ENCODE results near the gene FAR2. TPM values are rescaled to one million over a fixed set of nuclear protein-coding genes. Genes with fewer than 3 reads are reported as not detected.

The FAR2 gene
- total RNA-seq, 2 donors from 2014 or later = 3.0 to 10.0 TPM

GRCh38 chr12:29212682-29213403 is 63.8 kb downstream of the FAR2 start:
- TF ChIP-seq, protein P1, sequence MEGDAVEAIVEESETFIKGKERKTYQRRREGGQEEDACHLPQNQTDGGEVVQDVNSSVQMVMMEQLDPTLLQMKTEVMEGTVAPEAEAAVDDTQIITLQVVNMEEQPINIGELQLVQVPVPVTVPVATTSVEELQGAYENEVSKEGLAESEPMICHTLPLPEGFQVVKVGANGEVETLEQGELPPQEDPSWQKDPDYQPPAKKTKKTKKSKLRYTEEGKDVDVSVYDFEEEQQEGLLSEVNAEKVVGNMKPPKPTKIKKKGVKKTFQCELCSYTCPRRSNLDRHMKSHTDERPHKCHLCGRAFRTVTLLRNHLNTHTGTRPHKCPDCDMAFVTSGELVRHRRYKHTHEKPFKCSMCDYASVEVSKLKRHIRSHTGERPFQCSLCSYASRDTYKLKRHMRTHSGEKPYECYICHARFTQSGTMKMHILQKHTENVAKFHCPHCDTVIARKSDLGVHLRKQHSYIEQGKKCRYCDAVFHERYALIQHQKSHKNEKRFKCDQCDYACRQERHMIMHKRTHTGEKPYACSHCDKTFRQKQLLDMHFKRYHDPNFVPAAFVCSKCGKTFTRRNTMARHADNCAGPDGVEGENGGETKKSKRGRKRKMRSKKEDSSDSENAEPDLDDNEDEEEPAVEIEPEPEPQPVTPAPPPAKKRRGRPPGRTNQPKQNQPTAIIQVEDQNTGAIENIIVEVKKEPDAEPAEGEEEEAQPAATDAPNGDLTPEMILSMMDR (IDR thresholded peaks at IDR 0.05) = no peak
- peaks cover 0 to 16% of the 10 kb centered on the region in 2 donors for H3K4me1 ChIP-seq
- no peaks in the 10 kb centered on the region for H3K36me3 ChIP-seq
- H3K27ac ChIP-seq = peak overlapping the region in 1 of 2 donors; percentile 2
- H3K27me3 ChIP-seq = no peaks in the 10 kb centered on the region
- DNase-seq (ENCODE audit: low spot score) = no peak
- no peaks in the 10 kb centered on the region for H3K9me3 ChIP-seq
- no peak overlapping the region for H3K4me3 ChIP-seq

GRCh38 chr12:29216266-29216665 is 67.2 kb downstream of the FAR2 start:
- no peak overlapping the region for H3K4me3 ChIP-seq
- DNase-seq (ENCODE audit: low spot score) = no peak
- TF ChIP-seq, protein P1 (IDR thresholded peaks at IDR 0.05) = no peak
- peaks cover 0 to 16% of the 10 kb centered on the region in 2 donors for H3K4me1 ChIP-seq
- H3K9me3 ChIP-seq = no peaks in the 10 kb centered on the region
- no peaks in the 10 kb centered on the region for H3K36me3 ChIP-seq
- no peaks in the 10 kb centered on the region for H3K27me3 ChIP-seq
- no peak overlapping the region for H3K27ac ChIP-seq

DNA sequence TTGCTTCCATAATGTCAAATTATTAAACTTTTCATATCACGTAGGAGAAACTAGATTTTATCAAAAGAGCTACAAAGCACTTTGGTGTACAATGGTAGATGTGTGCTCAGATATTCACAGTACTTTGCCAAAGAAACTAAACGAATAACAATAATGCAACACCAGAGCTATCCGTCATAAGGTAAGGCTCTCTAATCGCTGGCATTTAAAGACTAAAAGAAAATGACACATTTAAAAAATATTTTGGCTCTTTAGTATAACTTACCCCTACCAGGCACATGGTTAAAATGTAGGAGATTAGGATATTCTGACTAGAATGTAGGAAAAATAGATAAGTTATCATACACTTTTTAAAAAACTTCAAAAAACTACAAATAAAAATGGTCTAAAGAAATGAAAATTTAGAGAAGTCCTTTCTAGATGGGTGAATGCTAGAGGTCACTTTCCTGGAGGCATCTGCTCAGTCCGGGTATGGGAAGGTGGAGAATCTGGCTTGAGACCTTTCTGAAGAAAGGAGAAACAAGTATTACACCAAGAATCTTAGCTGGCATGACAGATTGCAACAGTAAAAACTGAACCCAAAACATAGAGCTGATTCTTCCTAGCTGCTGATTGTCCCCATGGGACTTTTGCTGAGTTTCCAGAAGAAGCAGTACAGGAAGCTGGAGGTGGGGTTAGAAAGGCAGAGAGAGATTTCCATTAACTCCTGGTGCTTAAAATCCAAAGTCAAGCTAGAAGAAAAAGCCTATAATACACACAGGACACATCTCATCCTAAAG is 67.9 kb downstream of the FAR2 start:
- DNase-seq (ENCODE audit: low spot score) = no peak
- Histone ChIP-seq H3K4me1 (peaks cover 0 to 16% of the 10 kb centered on the region in 2 donors), H3K27me3 (no peaks in the 10 kb centered on the region), H3K9me3 (peaks cover 0 to under 1% of the 10 kb centered on the region in 2 donors), H3K36me3 (no peaks in the 10 kb centered on the region), H3K27ac (no peak overlapping the region), H3K4me3 (no peak overlapping the region)
- TF ChIP-seq, protein P1 (IDR thresholded peaks at IDR 0.05) = no peak

DNA sequence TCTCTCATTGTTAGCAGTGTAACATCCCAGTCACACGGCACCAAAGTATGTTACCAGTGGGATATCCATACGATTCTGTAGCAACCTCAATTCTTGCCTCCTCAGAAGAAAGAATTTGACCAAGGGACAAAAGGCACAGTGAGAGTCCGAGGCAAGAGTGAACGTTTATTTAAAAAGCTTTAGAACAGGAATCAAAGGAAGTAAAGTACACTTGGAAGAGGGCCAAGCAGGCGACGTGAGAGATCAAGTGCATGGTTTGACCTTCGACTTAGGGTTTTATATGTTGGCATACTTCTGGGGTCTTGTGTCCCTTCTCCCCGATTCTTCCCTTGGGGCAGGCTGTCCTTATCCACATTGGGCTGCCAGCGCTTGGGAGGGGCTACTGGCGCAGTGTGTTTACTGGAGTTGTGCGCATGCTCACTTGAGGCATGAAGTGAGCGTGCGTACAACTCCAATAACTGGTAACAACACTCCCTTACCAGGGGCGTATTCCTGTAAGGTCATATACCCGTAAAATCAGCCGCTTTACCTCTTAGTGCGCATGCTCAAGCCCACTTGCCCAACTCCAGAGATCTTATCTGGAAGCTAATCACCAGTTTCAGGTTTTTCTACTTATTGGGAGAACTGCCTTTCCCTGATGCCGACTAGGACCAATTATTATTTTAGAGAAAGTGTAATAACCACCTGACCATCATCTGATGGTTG is 71.7 kb downstream of the FAR2 start:
- TF ChIP-seq, protein P1 (IDR thresholded peaks at IDR 0.05) = no peak
- H3K9me3 ChIP-seq = peaks cover 0 to 5% of the 10 kb centered on the region in 2 donors
- H3K27ac ChIP-seq = no peak overlapping the region
- H3K4me3 ChIP-seq = no peak overlapping the region
- H3K27me3 ChIP-seq = no peaks in the 10 kb centered on the region
- peaks cover 0 to 8% of the 10 kb centered on the region in 2 donors for H3K4me1 ChIP-seq
- H3K36me3 ChIP-seq = no peaks in the 10 kb centered on the region
- DNase-seq (ENCODE audit: low spot score) = no peak

- TF ChIP-seq, protein P1 (IDR thresholded peaks at IDR 0.05) = no peak
- Histone ChIP-seq H3K27me3 (no peaks in the 10 kb centered on the region), H3K27ac (no peak overlapping the region), H3K4me1 (peaks cover 0 to 4% of the 10 kb centered on the region in 2 donors), H3K36me3 (no peaks in the 10 kb centered on the region), H3K4me3 (no peak overlapping the region), H3K9me3 (peaks cover 0 to 5% of the 10 kb centered on the region in 2 donors)
- DNase-seq (ENCODE audit: low spot score) = no peak
Observed at GRCh38 chr12:29222200-29222599, 73.1 kb downstream of the FAR2 start.

Measured in right atrium auricular region (tissue), 2 donors.